HG02885 (cell line): ENCODE results near the gene ALMS1.
A peak's percentile ranks its signal among the peaks of the same experiment; 100 is the strongest.
"Not testable (repeated sequence)": the region's sequence is repeated elsewhere in the genome, so short reads cannot be mapped to it uniquely, and the experiment has no call there.

Experiments used
- ATAC-seq: cut with Tn5 transposase; IDR thresholded peaks from one replicate; pipeline ENCODE4 v1.9.1; 2021; ENCODE audit warnings: mild to moderate bottlenecking; ENCODE audit not compliant: unreplicated experiment, poor library complexity

Gene ALMS1, protein sequence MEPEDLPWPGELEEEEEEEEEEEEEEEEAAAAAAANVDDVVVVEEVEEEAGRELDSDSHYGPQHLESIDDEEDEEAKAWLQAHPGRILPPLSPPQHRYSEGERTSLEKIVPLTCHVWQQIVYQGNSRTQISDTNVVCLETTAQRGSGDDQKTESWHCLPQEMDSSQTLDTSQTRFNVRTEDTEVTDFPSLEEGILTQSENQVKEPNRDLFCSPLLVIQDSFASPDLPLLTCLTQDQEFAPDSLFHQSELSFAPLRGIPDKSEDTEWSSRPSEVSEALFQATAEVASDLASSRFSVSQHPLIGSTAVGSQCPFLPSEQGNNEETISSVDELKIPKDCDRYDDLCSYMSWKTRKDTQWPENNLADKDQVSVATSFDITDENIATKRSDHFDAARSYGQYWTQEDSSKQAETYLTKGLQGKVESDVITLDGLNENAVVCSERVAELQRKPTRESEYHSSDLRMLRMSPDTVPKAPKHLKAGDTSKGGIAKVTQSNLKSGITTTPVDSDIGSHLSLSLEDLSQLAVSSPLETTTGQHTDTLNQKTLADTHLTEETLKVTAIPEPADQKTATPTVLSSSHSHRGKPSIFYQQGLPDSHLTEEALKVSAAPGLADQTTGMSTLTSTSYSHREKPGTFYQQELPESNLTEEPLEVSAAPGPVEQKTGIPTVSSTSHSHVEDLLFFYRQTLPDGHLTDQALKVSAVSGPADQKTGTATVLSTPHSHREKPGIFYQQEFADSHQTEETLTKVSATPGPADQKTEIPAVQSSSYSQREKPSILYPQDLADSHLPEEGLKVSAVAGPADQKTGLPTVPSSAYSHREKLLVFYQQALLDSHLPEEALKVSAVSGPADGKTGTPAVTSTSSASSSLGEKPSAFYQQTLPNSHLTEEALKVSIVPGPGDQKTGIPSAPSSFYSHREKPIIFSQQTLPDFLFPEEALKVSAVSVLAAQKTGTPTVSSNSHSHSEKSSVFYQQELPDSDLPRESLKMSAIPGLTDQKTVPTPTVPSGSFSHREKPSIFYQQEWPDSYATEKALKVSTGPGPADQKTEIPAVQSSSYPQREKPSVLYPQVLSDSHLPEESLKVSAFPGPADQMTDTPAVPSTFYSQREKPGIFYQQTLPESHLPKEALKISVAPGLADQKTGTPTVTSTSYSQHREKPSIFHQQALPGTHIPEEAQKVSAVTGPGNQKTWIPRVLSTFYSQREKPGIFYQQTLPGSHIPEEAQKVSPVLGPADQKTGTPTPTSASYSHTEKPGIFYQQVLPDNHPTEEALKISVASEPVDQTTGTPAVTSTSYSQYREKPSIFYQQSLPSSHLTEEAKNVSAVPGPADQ (N-terminal part only)

DNA sequence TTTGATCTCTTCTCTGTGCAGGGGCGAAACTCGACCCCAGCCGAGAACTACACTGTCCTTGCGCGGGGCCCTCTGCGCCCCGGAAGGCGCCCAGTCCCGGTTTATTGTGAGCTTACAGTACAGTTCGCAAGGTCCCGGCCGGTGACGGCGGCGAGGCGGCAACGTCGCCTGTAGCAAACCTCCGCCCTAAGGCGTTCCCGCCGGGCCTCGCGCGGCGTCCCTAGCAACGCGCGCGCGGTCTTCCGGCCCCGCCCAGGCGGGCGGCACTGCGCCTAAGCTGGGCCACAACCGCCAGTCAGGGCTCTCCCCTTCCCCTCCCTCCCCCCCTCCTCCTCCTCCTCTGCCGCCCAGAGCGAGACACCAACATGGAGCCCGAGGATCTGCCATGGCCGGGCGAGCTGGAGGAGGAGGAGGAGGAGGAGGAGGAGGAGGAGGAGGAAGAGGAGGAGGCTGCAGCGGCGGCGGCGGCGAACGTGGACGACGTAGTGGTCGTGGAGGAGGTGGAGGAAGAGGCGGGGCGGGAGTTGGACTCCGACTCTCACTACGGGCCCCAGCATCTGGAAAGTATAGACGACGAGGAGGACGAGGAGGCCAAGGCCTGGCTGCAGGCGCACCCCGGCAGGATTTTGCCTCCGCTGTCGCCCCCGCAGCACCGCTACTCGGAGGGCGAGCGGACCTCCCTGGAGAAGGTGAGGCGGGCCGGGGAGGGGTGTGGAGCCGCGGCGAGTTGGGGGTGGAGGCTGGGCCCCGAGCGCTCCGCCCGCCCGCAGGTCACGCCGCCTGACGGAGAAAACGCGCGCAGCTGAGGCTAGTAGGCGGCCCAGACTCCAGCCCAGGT is at the start of gene ALMS1:
Gene ALMS1 (plus strand): TSS at position 333 of the 838 bp plus-strand sequence. CDS start 33 bp downstream, at position 366.
- ATAC-seq, result peak; percentile 90

DNA sequence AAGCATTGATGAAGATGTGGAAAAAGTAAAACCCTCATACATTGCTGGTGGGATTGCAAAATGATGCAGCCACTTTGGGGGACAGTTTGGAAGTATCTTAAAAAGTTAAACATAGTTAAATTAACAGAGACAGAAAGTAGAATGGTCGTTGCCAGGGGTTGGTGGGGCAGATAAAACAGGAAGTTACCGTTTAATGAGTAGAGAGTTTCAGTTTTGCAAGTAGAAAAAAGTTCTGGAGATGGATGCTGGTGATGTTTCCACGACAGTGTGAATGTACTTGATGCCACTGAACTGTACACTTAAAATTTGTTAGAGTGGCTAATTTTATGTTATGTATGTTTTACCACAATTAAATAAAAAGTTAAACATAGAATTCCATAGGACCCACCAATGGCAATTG is 47.8 kb upstream of the ALMS1 start:
- ATAC-seq, result no peak

DNA sequence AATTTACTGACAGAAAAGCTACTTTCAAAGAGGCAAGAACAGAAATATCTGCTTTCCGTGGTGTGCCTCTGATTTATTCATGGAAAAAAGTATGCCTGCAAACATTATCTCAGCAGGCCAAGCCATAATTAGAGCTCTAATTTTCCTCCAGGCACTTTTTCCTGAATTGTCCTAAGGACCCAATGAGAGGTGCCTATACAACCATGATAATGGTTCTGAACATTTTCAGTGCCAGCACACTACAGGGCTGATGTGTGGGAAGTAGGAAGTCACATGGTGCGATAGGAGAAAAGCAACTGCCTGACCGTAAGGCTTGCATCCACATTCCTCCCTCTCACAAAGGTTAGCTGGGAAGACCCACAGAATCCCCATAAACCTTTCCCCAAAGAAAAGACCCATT is 46.4 kb upstream of the ALMS1 start:
- no peak for ATAC-seq

DNA sequence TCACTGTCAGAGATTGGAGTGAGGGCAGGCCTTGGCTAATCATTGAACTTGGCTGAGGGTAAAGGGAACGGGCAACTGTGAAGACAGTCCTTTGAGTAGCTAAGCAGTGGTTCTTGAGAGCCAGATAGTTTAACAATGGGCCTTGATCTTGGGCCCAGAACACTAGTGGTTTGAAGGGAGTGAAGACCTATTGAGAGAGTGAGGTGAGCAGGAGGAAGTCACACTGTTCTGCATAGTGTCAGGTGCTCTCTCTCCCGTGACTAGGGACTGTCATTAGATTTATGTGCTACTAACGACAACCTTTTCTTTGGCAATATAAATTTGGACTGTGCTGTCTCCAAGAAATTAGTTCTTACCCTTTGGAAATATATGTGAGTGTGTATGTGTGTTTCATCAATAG is 44.6 kb upstream of the ALMS1 start:
- no peak for ATAC-seq

GRCh38 chr2:73343992-73344391 is 41.6 kb upstream of the ALMS1 start:
- no peak for ATAC-seq

- ATAC-seq, result not testable (repeated sequence)
Measured at GRCh38 chr2:73344747-73345146, 40.9 kb upstream of the ALMS1 start.

GRCh38 chr2:73350035-73350691 is 35.5 kb upstream of the ALMS1 start:
- no peak for ATAC-seq

DNA sequence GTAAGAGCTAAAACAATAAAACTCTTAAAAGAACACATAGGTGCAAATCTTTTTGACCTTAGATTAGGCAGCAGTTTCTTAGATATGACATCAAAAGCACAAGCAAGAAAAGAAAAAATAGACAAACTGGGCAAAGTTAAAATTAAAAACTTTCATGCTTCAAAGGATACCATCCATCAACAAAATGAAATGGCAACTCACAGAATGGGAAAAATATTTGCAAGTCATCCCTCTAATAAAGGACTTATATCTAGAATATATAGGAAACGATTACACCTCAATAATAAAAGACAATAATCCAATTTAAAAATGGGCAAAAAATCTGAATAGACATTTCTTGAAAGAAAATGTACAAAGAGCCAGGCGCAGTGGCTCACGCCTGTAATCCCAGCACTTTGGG is 29.5 kb upstream of the ALMS1 start:
- ATAC-seq, result no peak

- no peak for ATAC-seq
Measured at GRCh38 chr2:73359915-73360697, 25.5 kb upstream of the ALMS1 start.

DNA sequence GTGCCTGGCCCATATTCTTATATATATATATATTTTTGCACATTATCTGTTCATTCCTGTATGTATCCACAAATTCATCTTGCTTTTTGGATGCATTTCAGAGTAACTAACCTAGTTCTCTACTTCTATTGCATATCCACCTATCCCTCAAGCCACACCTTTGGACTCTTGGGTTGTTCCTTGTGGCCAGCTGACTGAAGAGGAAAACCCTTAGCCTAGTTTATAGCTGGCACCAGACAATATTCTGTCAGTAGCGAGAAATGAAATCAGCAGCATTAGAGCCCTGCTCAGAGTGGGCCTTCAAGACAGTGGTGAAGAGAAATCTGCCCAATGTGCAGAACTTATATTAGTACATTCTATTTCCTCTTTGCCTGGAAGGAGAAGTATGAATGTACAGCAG is 19.6 kb upstream of the ALMS1 start:
- no peak for ATAC-seq

DNA sequence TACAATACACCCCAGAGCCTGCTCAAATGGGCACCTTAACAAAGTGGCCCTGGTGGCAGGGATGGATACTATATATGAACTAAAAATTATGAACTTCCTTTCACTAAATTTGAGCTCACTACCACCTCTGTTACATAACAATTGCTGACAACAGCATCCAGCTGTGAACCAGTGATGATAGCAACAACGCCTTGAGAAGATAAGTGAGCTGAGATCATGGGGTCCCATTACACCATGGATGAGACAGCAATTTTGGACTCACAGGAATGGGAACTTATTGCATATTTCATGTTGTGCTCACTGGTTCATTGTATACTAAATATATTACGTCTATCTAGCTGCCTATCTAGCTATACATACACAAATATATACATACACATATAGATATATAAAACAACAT is 16.9 kb upstream of the ALMS1 start:
- ATAC-seq, result no peak

DNA sequence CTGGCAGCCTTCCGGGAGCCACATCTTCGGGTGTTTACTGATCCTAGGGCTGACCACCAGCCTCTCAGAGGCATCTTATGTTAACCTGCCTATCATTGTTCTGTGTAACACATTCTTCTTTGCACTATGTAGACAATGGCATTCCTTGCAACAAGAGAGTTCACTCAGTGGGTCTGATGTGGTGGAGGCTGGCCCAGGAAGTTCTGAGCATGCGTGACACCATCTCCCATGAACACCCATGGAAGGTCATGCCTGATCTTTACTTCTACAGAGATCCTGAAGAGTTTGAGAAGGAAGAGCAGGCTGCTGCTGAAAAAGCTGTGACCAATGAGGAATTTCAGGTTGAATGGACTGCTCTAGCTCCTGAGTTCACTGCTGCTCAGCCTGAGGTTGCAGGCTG is 15.3 kb upstream of the ALMS1 start:
- ATAC-seq, result no peak

- no peak for ATAC-seq
Measured at GRCh38 chr2:73373344-73373743, 12.3 kb upstream of the ALMS1 start.

GRCh38 chr2:73374269-73374668 is 11.4 kb upstream of the ALMS1 start:
- no peak for ATAC-seq

- ATAC-seq, result no peak
Measured at GRCh38 chr2:73376681-73377080, 9.0 kb upstream of the ALMS1 start.

- no peak for ATAC-seq
Measured at GRCh38 chr2:73383036-73383435, 2.6 kb upstream of the ALMS1 start.

DNA sequence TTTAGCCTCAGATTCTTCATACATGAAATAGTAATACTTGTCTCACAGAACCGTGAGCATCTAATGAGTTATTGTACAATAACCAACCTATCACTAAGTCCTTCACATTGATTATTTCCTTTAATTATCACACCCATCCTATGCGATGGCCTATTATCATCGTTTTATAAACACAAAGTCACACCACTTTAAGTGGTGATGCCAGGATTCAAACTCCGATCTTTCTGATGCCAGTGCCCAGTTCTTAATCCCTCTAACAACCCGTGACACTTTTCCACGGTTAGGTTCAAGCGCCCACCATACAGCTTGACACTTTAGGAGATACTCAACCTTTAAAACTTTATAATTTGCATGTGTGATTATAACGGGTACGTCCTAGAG is 523 bp upstream of the ALMS1 start:
- ATAC-seq, result no peak

DNA sequence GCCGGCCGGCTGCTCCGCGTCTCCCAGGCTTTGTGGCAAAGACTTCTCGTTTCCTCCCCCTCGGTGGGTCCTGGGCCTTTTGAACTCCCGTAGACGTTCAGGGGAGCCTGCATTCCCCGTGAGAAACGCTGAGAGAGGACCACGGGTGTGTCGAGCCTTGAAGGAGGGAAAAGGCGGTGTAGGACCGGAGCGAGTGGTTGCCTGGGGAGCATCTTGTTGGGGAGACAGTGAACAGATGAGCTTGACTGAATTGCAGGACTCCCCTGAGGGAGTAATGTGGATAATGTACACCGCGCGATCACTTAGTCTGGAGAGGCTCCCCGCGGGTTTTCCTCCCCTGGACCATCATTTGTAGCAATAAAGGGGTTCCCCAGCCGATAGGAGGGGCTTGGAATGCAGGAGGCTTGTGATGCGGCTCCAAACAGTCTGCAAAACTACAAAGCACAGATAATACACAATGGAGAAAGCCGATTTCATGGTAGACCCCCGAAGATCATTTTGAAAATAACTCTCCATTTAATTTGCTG is 769 bp downstream of the ALMS1 start:
- peak; percentile 12 for ATAC-seq
